HUDEP-2 (cell line): ENCODE measurements around the gene NMT2.
"Not testable (repeated sequence)": the region's sequence is repeated elsewhere in the genome, so short reads cannot be mapped to it uniquely, and the experiment has no call there.

Experiments
- DNase-seq, 76 experiments: peaks; one replicate each; lab custom pipeline; 2025; ENCODE audit not compliant: unreplicated experiment in 76 of 76; lab: John Stamatoyannopoulos, UW

The NMT2 gene

GRCh38 chr10:15168291-15168785, at the start of gene NMT2:
Gene NMT2 (minus strand): TSS chr10:15168693. CDS start chr10:15168612, 81 bp downstream.
- DNase-seq: peak in 55 of 76 experiments; percentile 12 to 92 (median 80)

- no peak for DNase-seq
Measured at GRCh38 chr10:15216700-15217099, 48.2 kb upstream of the NMT2 start.

GRCh38 chr10:15214237-15214636, 45.7 kb upstream of the NMT2 start:
- DNase-seq: no peak

- DNase-seq: no peak
Measured at GRCh38 chr10:15213461-15213861, 45.0 kb upstream of the NMT2 start.

GRCh38 chr10:15211464-15211979, 43.0 kb upstream of the NMT2 start:
- DNase-seq: no peak

- DNase-seq: no peak
Measured at GRCh38 chr10:15210521-15210920, 42.0 kb upstream of the NMT2 start.

GRCh38 chr10:15209827-15210509, 41.5 kb upstream of the NMT2 start:
- DNase-seq: peak in 52 of 76 experiments; percentile 1 to 67 (median 33)

- no peak for DNase-seq
Measured at GRCh38 chr10:15208221-15208620, 39.7 kb upstream of the NMT2 start.

GRCh38 chr10:15207410-15207809, 38.9 kb upstream of the NMT2 start:
- DNase-seq: not testable (repeated sequence)

- DNase-seq: no peak
Measured at GRCh38 chr10:15202639-15203038, 34.1 kb upstream of the NMT2 start.

GRCh38 chr10:15202301-15202621, 33.8 kb upstream of the NMT2 start:
- DNase-seq: not testable (repeated sequence)

- DNase-seq: no peak
Measured at GRCh38 chr10:15201589-15202300, 33.3 kb upstream of the NMT2 start.

- DNase-seq: no peak
Measured at GRCh38 chr10:15200626-15201025, 32.1 kb upstream of the NMT2 start.

- no peak for DNase-seq
Measured at GRCh38 chr10:15197911-15198310, 29.4 kb upstream of the NMT2 start.

- no peak for DNase-seq
Measured at GRCh38 chr10:15197276-15197675, 28.8 kb upstream of the NMT2 start.

GRCh38 chr10:15196021-15196834, 27.7 kb upstream of the NMT2 start:
- peak in 1 of 76 experiments; percentile 1 for DNase-seq

GRCh38 chr10:15189133-15189885, 20.8 kb upstream of the NMT2 start:
- no peak for DNase-seq

- no peak for DNase-seq
Measured at GRCh38 chr10:15188603-15189002, 20.1 kb upstream of the NMT2 start.

GRCh38 chr10:15183689-15184481, 15.4 kb upstream of the NMT2 start:
- no peak for DNase-seq
